GM18526 (cell line): ENCODE measurements around the gene LIMA1.

ENCODE experiments used
- POLR2A ChIP-seq: IDR thresholded peaks from 3 replicates; pipeline ENCODE4 v1.6.1; 2011; ENCODE audit not compliant: insufficient read length; ENCODE audit errors: extremely low read depth

The LIMA1 gene

GRCh38 chr12:50205648-50206047, 77.7 kb downstream of the LIMA1 start:
- TF ChIP-seq POLR2A = no peak

GRCh38 chr12:50203691-50204090, 79.6 kb downstream of the LIMA1 start:
- no peak for TF ChIP-seq POLR2A

GRCh38 chr12:50201987-50202521, 81.3 kb downstream of the LIMA1 start:
- no peak for TF ChIP-seq POLR2A

- TF ChIP-seq POLR2A = no peak
Observed at GRCh38 chr12:50200552-50201273, 82.6 kb downstream of the LIMA1 start.

- TF ChIP-seq POLR2A = no peak
Observed at GRCh38 chr12:50198829-50199228, 84.5 kb downstream of the LIMA1 start.

- no peak for TF ChIP-seq POLR2A
Observed at GRCh38 chr12:50197297-50197727, 86.0 kb downstream of the LIMA1 start.

GRCh38 chr12:50196537-50196936, 86.8 kb downstream of the LIMA1 start:
- TF ChIP-seq POLR2A = no peak

- TF ChIP-seq POLR2A = no peak
Observed at GRCh38 chr12:50195832-50196231, 87.5 kb downstream of the LIMA1 start.

- TF ChIP-seq POLR2A = no peak
Observed at GRCh38 chr12:50192908-50193307, 90.4 kb downstream of the LIMA1 start.

GRCh38 chr12:50192236-50192635, 91.1 kb downstream of the LIMA1 start:
- TF ChIP-seq POLR2A = no peak

GRCh38 chr12:50190859-50191258, 92.5 kb downstream of the LIMA1 start:
- no peak for TF ChIP-seq POLR2A

GRCh38 chr12:50188875-50189575, 94.3 kb downstream of the LIMA1 start:
- no peak for TF ChIP-seq POLR2A

GRCh38 chr12:50188241-50188781, 95.0 kb downstream of the LIMA1 start:
- no peak for TF ChIP-seq POLR2A

GRCh38 chr12:50187084-50187900, 96.0 kb downstream of the LIMA1 start:
- no peak for TF ChIP-seq POLR2A

GRCh38 chr12:50186681-50187080, 96.6 kb downstream of the LIMA1 start:
- no peak for TF ChIP-seq POLR2A

GRCh38 chr12:50185970-50186663, 97.2 kb downstream of the LIMA1 start:
- no peak for TF ChIP-seq POLR2A
